ENCODE measurements around the gene CSF2.

Gene CSF2

DNA sequence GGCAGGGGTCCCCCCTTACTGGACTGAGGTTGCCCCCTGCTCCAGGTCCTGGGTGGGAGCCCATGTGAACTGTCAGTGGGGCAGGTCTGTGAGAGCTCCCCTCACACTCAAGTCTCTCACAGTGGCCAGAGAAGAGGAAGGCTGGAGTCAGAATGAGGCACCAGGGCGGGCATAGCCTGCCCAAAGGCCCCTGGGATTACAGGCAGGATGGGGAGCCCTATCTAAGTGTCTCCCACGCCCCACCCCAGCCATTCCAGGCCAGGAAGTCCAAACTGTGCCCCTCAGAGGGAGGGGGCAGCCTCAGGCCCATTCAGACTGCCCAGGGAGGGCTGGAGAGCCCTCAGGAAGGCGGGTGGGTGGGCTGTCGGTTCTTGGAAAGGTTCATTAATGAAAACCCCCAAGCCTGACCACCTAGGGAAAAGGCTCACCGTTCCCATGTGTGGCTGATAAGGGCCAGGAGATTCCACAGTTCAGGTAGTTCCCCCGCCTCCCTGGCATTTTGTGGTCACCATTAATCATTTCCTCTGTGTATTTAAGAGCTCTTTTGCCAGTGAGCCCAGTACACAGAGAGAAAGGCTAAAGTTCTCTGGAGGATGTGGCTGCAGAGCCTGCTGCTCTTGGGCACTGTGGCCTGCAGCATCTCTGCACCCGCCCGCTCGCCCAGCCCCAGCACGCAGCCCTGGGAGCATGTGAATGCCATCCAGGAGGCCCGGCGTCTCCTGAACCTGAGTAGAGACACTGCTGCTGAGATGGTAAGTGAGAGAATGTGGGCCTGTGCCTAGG lies at the start of gene CSF2:
CSF2 (plus strand) TSS at position 559 of the 783 bp plus-strand sequence; CDS start at position 594, 35 bp downstream.
- POLR2A ChIA-PET = no interaction called here
- CTCF ChIA-PET = interaction anchor here (0.9 to 5.7 kb wide), 7 partner anchors 9 to 107 kb away, joined by 3 to 63 read pairs (median 4); no protein-coding TSS in a partner anchor
- DNase-seq (ENCODE audit: low read depth, low spot score) = no peak
- H3K4me3 ChIP-seq (ENCODE audit: low read depth, low read length) = no peak within 1 kb of the TSS
- TF ChIP-seq, protein P1, sequence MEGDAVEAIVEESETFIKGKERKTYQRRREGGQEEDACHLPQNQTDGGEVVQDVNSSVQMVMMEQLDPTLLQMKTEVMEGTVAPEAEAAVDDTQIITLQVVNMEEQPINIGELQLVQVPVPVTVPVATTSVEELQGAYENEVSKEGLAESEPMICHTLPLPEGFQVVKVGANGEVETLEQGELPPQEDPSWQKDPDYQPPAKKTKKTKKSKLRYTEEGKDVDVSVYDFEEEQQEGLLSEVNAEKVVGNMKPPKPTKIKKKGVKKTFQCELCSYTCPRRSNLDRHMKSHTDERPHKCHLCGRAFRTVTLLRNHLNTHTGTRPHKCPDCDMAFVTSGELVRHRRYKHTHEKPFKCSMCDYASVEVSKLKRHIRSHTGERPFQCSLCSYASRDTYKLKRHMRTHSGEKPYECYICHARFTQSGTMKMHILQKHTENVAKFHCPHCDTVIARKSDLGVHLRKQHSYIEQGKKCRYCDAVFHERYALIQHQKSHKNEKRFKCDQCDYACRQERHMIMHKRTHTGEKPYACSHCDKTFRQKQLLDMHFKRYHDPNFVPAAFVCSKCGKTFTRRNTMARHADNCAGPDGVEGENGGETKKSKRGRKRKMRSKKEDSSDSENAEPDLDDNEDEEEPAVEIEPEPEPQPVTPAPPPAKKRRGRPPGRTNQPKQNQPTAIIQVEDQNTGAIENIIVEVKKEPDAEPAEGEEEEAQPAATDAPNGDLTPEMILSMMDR (IDR thresholded peaks at IDR 0.05; ENCODE audit: insufficient read depth, low read length, missing control alignments) = no peak

DNA sequence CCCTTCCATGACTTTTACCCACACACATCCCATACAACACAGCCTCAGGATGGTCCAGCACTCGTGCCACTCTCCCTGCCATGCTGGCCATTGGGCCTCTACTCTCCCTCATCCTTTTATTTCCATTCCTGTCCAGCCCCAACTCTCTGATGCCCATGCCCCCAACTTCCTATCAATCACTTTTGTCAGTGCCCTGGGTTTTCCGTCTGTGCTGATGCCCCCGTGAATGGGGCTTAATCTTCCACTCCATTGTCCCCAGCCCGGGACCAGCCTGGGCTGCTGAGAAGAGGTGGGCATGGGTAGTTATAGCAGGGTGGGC lies 49.5 kb upstream of the CSF2 start:
- H3K4me3 ChIP-seq (ENCODE audit: low read depth, low read length) = no peak overlapping the region
- CTCF ChIA-PET = interaction anchor here (1.0 to 1.5 kb wide), 3 partner anchors 14 to 39 kb away, joined by 3 read pairs; partner anchors contain the start of gene IL3
- POLR2A ChIA-PET = no interaction called here
- TF ChIP-seq, protein P1 (IDR thresholded peaks at IDR 0.05; ENCODE audit: insufficient read depth, low read length, missing control alignments) = no peak
- DNase-seq (ENCODE audit: low read depth, low spot score) = no peak

DNA sequence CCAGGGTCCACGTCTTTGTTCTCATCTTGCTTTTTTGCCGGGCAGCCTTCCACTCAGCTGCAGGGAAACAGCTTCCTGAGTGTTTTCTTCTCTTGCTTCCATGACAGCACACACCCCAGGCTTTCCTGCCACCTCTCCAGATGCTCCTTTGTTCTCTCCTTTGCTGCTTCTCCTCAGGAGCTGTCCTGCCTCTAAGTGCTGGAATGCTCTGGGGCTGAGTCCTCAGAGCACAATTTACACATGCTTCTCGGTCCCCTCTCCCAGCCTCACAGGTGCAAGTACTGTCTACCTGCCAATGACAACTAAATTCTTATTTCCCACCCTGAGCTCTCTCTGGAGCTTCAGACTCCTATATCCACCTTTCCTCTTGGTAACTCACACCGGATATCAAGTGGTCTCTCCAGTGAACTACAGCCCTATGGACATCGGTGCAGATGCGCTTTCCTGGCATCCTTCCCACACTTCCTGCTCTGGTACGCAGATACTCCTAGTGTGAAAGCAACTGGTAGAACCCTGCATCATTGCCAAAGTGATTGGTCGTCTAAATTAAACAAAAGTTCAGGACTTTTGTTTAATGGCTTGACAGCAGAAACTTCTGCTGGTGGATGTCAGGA lies 48.7 kb upstream of the CSF2 start:
- POLR2A ChIA-PET = no interaction called here
- CTCF ChIA-PET = interaction anchor here (1.5 kb wide), 1 partner anchor 15 kb away, joined by 3 read pairs; no protein-coding TSS in a partner anchor
- TF ChIP-seq, protein P1 (IDR thresholded peaks at IDR 0.05; ENCODE audit: insufficient read depth, low read length, missing control alignments) = no peak
- no peak overlapping the region for H3K4me3 ChIP-seq (ENCODE audit: low read depth, low read length)
- no peak for DNase-seq (ENCODE audit: low read depth, low spot score)

DNA sequence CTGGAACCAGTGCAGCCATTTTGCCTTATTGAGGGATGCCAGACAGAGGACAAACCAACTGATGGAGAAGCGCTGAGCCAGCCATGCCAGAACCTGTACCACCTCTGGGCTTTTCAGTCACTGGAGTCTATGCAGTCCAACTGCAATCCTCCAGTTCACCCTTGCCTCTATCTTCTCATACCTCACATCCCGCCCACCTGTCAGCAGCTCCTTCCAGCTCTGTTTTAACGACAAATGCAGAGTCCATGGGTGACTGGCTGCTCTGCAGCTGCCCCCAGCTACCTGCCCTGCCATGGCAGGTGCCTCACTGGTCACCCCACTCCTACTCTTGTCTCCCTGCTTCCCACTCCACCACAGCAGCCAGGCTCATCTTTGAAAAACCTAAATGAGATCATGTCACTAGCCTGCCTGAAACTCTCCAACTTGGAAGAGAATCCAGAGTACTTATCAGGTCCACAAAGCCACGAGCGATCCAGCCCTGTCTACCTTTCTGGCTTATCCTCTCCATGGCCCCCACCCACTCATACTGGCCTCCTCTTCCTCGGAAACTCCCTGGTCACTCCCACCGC lies 48.1 kb upstream of the CSF2 start:
- ChIA-PET POLR2A (no interaction called here), CTCF (interaction anchor here (1.5 kb wide), 1 partner anchor 16 kb away, joined by 3 read pairs; no protein-coding TSS in a partner anchor)
- TF ChIP-seq, protein P1 (IDR thresholded peaks at IDR 0.05; ENCODE audit: insufficient read depth, low read length, missing control alignments) = no peak
- H3K4me3 ChIP-seq (ENCODE audit: low read depth, low read length) = no peak overlapping the region
- DNase-seq (ENCODE audit: low read depth, low spot score) = no peak

DNA sequence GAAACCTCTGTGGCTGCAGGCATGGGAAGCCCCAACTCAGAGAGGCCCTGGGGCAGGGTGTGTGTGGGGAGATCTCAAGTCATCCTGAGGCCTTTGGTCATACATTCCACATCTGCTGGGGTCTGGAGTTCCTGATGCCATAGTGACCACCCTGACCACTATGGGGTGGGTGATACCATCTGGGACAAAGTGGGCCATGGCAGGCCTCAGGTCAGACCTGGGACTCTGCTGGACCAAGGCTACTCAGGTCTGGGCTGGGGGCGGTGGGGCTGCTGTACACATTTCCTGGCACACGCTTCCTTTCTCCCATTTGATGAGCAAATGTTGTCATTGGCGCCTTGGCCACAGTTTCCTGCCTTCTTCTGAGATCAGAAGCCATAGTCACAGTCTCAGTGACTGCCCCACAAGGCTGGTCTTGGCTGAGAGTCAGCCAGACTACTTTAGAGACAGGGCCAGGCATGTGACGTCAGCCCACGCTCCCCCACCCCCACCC lies 47.0 kb upstream of the CSF2 start:
- POLR2A ChIA-PET = no interaction called here

More for the DNA sequence above, 47.0 kb upstream of the CSF2 start:
- no peak for DNase-seq (ENCODE audit: low read depth, low spot score)
- H3K4me3 ChIP-seq (ENCODE audit: low read depth, low read length) = no peak overlapping the region
- CTCF ChIA-PET = no interaction called here
- TF ChIP-seq, protein P1 (IDR thresholded peaks at IDR 0.05; ENCODE audit: insufficient read depth, low read length, missing control alignments) = no peak

Data from AG04449 (cell line).